GM20000 (cell line): ENCODE measurements around the gene STXBP6.

Experiments
- DNase-seq: peaks from one replicate; pipeline ENCODE4 v3.0.0; 2012; ENCODE audit warnings: low spot score
- CTCF ChIP-seq: IDR thresholded peaks from 2 replicates; pipeline ENCODE4 v1.5.1; 2012; ENCODE audit warnings: mild to moderate bottlenecking, control low read depth; ENCODE audit errors: extremely low read depth, missing control alignments

STXBP6 gene

DNA sequence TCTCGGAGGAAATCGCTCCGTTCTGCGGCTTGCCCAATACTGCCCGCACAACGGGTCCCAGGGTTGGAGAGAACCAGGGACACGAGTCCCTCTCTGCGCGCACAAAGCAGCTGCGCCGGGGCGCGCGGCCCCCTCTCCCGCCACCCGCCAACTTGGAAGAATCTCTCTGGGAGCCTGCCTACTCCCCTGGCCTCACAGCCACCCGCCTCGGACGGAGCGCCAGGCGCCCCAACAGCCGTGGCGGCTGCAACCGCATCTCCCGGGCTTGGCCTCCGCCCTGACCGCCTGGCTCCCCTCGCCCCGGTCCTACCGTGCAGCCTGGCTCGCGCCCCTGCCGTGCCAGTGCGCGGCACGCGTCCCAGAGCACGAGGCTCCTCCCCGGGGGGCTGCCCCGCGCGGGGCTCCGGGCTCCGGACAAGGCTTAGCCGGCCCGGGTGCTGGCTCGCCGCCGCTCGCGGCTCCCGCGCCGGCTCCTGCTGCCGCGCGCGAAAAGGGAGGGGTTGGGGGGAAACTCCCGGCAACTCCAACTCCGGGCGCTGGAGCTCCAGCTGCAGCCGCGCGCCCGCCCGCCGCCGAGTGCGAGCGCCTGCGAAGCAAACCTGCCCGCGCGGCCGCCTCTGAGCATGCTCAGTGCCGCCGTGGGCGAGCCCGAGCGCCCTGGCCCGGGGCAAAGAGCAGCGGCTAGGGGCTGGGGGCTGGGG is at the start of gene STXBP6:
STXBP6 (minus strand) TSS at position 580 of the 701 bp plus-strand sequence. CDS start 75,329 bp downstream, outside the sequence.
- TF ChIP-seq CTCF, result no peak
- DNase-seq, result peak; percentile 49

DNA sequence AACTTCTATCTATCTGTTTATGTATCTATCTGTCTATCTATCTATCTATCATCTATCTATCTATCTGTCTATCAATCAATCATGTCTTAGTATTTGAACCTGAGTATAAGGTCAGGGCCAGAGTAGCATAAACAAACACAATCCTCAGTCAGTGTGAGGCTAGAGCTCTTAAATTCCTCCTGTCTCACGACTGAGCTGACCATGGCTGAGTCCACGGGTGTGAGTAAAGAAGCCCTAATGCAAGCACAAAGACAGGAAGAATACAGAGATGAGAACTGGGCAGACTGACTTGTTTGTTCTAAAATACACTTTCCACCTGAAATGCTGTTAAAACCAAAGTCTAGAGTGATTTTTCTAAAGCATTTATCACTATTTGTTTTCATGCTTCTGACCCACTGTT is 47.2 kb upstream of the STXBP6 start:
- no peak for DNase-seq
- no peak for TF ChIP-seq CTCF

DNA sequence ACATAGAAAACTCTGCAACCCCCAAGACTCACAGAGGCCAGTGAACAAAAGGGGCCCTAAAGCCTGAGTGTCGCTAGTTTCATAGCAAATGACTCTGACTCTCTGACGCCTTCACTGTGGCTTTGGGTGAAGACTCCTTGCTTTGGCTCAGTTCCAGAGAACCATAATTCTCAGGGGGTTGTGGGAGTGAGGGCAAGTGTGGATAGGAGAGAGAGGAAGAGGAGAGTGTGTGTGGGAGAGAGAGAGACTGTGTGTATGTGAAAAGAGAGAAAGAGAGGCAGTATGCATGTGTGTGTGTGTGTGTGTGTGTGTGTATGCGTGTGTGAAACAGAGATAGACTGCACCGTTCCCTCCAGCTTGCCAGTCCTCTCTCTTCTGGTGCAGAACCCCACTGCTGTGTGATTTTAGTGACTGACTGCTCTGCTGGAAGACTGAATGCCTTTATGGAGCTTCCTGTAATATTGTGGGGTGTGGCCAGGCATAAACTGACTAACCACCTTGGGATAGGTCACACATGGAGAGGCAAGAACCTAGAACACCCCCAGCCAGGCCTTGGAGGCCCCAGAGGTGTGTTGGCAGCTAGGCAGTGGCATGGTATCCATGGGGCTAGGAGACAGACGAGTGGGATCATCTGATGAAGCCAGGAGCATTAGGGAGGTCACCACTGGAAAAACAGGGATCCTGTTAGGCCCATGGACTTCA is 45.9 kb upstream of the STXBP6 start:
- no peak for DNase-seq
- TF ChIP-seq CTCF, result no peak

- TF ChIP-seq CTCF, result no peak
- DNase-seq, result no peak
Observed at GRCh38 chr14:25094171-25094907, 44.4 kb upstream of the STXBP6 start.

GRCh38 chr14:25092258-25092740 is 42.4 kb upstream of the STXBP6 start:
- TF ChIP-seq CTCF, result no peak
- no peak for DNase-seq

- DNase-seq, result no peak
- TF ChIP-seq CTCF, result no peak
Observed at GRCh38 chr14:25090716-25091454, 40.9 kb upstream of the STXBP6 start.

GRCh38 chr14:25090256-25090655 is 40.3 kb upstream of the STXBP6 start:
- TF ChIP-seq CTCF, result no peak
- DNase-seq, result no peak
